Upper lobe of left lung (tissue), 6 donors: ENCODE results near the gene MYBPH. TPM values are rescaled to one million over a fixed set of nuclear protein-coding genes. Genes with fewer than 3 reads are reported as not detected.

Experiments
- ATAC-seq, 2 donors: fragments of 200-7000 bp; cut with Tn5 transposase; one replicate each; pipeline ENCODE4 v1.9.1; 2022; ENCODE audit warnings: mild to moderate bottlenecking in 2 of 2, moderate library complexity in 2 of 2; ENCODE audit not compliant: low FRiP score in 2 of 2
- DNase-seq, 2 donors: peaks; one replicate each; pipeline ENCODE4 v3.0.0-alpha.2; 2019 to 2020
- H3K27ac ChIP-seq, 4 donors: fragments of 200-600 bp; sonication (generic); one replicate each; pipeline ENCODE4 v1.5.1; 2016 to 2019
- H3K27me3 ChIP-seq, 4 donors: fragments of 200-600 bp; sonication (generic); one replicate each; pipeline ENCODE4 v1.5.1; 2017 to 2019
- H3K36me3 ChIP-seq, 4 donors: fragments of 200-600 bp; sonication (generic); one replicate each; pipeline ENCODE4 v1.5.1; 2016 to 2019
- H3K4me1 ChIP-seq, 4 donors: fragments of 200-600 bp; sonication (generic); one replicate each; pipeline ENCODE4 v1.5.1; 2018 to 2019
- H3K4me3 ChIP-seq, 4 donors: fragments of 200-600 bp; sonication (generic); one replicate each; pipeline ENCODE4 v1.5.1; 2017 to 2019; ENCODE audit warnings: mild to moderate bottlenecking in 2 of 4, moderate library complexity in 1 of 4
- H3K9me3 ChIP-seq, 4 donors: fragments of 200-600 bp; sonication (generic); one replicate each; pipeline ENCODE4 v1.5.1; 2018 to 2019
- EP300 ChIP-seq, 4 donors: sonication (generic); formaldehyde crosslinking; IDR thresholded peaks; one replicate each; pipeline ENCODE4 v1.5.1; 2017; ENCODE audit warnings: antibody characterized with exemption in 4 of 4, control low read depth in 2 of 4
- POLR2A ChIP-seq, 4 donors: fragments of 450-650 bp; IDR thresholded peaks; one replicate each; pipeline ENCODE4 v1.5.1; 2016 to 2017; ENCODE audit warnings: antibody characterized with exemption in 4 of 4, mild to moderate bottlenecking in 2 of 4
- POLR2AphosphoS5 ChIP-seq, 2 donors: sonication (generic); formaldehyde crosslinking; IDR thresholded peaks; one replicate each; pipeline ENCODE4 v1.5.1; 2017; ENCODE audit warnings: antibody characterized with exemption in 2 of 2
- WGBS, 2 donors: methylation state at CpG; one replicate each; pipeline ENCODE4 v1.1.5; 2017 to 2018; 5-methylcytosine and 5-hydroxymethylcytosine counted together
- total RNA-seq, 6 donors: library from RNA; depleted of rRNA in 4 of 6; stranded (reverse); fragments of >200 nt in 4 of 6; gene quantifications; one replicate each; pipeline versions ENCODE4 v1.1.0 to v1.2.1, GENCODE V29; 2016 to 2021
- TF ChIP-seq, protein P1 (sequence below), 6 experiments: fragments of 450-650 bp in 4 of 6; fragments of 200-600 bp in 2 of 6; sonication (generic) in 2 of 6; IDR thresholded peaks; one replicate each; pipeline ENCODE4 v1.5.1; 2016 to 2019; ENCODE audit warnings: antibody characterized with exemption in 6 of 6
- donor health status: DM: no; HTN: no; CAD: no; lungs with moderate emphysema.
- donor health status: DM: no; HTN: yes; CAD: no; lungs with severe emphysema.

The MYBPH gene
- total RNA-seq, 6 donors from 2014 or later = 0.13 to 0.39 (median 0.15) TPM; not detected in 3

DNA sequence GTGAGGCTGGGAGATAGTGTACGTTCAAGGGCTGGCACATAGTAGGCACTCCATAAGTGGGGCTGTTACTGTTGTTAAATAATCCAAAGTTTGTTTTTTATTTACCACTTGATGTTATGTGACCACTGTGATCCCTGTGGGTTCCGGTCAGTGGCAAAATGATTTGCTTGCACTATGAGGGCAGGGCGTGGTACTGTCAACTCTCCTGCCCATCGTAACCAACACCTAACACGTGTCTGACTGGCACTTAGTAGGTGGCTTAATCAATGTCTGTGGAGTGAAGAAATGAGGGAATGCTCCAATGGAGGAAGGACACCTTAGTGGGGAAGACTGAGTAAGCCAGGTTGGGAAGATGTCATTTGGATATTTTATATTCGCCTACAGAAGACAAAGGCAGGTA lies 33.5 kb downstream of the MYBPH start:
- Histone ChIP-seq H3K36me3 (no peaks in the 10 kb centered on the region), H3K4me3 (no peak overlapping the region), H3K27me3 (no peaks in the 10 kb centered on the region), H3K9me3 (no peaks in the 10 kb centered on the region), H3K4me1 (no peaks in the 10 kb centered on the region), H3K27ac (no peak overlapping the region)
- TF ChIP-seq EP300 (IDR thresholded peaks at IDR 0.05) (no peak), POLR2AphosphoS5 (IDR thresholded peaks at IDR 0.05) (no peak), POLR2A (IDR thresholded peaks at IDR 0.05) (no peak)
- TF ChIP-seq, protein P1, sequence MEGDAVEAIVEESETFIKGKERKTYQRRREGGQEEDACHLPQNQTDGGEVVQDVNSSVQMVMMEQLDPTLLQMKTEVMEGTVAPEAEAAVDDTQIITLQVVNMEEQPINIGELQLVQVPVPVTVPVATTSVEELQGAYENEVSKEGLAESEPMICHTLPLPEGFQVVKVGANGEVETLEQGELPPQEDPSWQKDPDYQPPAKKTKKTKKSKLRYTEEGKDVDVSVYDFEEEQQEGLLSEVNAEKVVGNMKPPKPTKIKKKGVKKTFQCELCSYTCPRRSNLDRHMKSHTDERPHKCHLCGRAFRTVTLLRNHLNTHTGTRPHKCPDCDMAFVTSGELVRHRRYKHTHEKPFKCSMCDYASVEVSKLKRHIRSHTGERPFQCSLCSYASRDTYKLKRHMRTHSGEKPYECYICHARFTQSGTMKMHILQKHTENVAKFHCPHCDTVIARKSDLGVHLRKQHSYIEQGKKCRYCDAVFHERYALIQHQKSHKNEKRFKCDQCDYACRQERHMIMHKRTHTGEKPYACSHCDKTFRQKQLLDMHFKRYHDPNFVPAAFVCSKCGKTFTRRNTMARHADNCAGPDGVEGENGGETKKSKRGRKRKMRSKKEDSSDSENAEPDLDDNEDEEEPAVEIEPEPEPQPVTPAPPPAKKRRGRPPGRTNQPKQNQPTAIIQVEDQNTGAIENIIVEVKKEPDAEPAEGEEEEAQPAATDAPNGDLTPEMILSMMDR (IDR thresholded peaks at IDR 0.05) = no peak
- 86 to 87% methylated on average over 6 of the region's 6 CpGs for WGBS, 2 donors
- ATAC-seq (no peak), DNase-seq (no peak)

DNA sequence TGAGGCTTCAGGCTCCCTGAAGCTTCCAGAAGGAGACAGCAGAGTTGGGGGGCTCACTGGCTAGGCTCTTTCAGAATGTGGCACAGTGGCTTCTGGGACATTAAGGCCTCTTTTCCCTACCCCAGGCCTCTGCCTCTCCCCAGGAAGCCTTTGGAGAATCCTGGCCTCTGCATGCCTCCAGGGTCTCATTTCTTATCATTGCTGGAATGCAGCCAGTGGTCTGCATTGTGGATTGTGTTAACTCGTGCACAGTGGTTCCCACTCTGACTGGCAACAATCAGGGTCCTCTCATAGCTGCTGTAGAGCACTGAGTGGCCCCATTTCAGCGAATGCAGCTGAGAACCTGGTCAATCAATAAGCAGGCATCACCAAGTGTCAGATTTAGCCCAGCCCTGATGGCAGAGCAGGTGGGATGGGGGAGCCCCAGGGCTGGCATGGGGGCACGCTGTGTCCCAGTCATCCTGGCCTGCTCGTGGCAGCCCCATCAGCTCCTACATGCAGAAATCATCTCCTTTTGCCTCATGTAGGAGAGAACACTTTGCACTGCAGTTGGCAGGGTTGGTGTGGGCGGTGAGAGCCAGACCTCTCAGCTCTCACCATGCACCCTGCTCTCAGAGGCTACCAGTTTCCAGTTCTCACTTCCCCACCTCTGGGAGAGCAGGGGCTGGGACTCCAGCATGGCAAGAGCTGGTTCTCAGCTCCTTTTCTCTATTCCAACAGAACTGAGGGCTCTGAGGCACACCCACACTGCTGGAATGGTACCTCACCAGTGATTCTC lies 34.7 kb downstream of the MYBPH start:
- Histone ChIP-seq H3K4me1 (no peaks in the 10 kb centered on the region), H3K27me3 (no peaks in the 10 kb centered on the region), H3K27ac (no peak overlapping the region), H3K4me3 (no peak overlapping the region), H3K9me3 (no peaks in the 10 kb centered on the region), H3K36me3 (no peaks in the 10 kb centered on the region)
- DNase-seq = no peak
- WGBS, 2 donors = 29 to 75% methylated on average over 1 to 5 of the region's 5 CpGs
- no peak for ATAC-seq
- TF ChIP-seq POLR2A (IDR thresholded peaks at IDR 0.05) (no peak), POLR2AphosphoS5 (IDR thresholded peaks at IDR 0.05) (no peak), EP300 (IDR thresholded peaks at IDR 0.05) (no peak)
- TF ChIP-seq, protein P1 (IDR thresholded peaks at IDR 0.05) = no peak

DNA sequence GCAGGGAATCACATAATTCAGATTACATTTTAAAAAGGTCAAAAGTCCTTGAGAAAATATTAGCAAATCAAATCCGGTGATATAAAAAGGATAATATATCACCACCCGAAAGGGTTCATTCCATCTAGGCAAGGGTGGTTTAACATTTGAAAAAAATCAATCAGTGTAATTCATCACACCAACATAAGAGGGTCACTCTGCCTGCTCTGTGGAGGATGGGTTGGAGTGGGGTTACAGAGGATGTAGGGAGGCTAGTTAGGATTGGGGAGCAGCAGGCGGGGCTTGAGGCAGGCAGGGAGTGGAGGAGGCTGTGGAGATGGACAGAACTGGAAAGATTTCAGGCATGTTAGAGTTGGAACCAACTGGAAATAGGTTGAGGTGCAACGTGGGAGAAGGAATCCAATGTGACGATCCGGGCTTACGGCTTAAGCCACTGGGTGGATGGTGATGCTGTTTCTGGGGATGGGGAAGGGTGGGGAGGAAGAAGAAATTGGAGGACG lies 35.6 kb downstream of the MYBPH start:
- ATAC-seq = no peak
- 83% methylated on average over 8 of the region's 8 CpGs for WGBS, 2 donors
- no peaks in the 10 kb centered on the region for H3K4me1 ChIP-seq

DNA sequence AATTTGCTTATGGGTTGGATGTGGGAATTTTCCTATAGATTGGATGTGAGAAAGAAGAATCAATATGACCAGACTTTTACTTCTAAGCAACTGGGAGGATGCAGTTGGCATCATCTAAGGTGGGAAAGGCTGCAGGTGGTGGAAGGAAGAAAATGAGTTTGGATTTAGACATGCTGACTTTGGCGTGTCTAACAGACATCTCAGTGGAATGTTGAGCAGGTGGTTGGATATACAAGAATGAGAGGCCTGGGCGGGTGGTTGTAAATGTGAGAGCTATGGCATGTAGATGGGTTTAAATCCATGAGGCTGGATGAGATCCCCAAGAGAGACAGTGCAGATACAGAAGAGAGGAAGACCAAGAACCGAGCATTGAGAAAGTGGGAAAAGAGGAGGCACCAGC lies 37.6 kb downstream of the MYBPH start:
- peaks cover 0 to 11% (median 0%) of the 10 kb centered on the region in 4 donors for H3K4me1 ChIP-seq
- H3K4me3 ChIP-seq = no peak overlapping the region
- TF ChIP-seq, protein P1 (IDR thresholded peaks at IDR 0.05) = no peak
- TF ChIP-seq POLR2A (IDR thresholded peaks at IDR 0.05) (no peak), EP300 (IDR thresholded peaks at IDR 0.05) (no peak), POLR2AphosphoS5 (IDR thresholded peaks at IDR 0.05) (no peak)
- ATAC-seq (no peak), DNase-seq (no peak)
- no peaks in the 10 kb centered on the region for H3K36me3 ChIP-seq
- no peaks in the 10 kb centered on the region for H3K27me3 ChIP-seq
- WGBS, 2 donors = 90 to 96% methylated on average over 3 of the region's 3 CpGs
- H3K27ac ChIP-seq = no peak overlapping the region
- no peaks in the 10 kb centered on the region for H3K9me3 ChIP-seq

More for the DNA sequence above, 35.6 kb downstream of the MYBPH start:
- TF ChIP-seq POLR2AphosphoS5 (IDR thresholded peaks at IDR 0.05) = no peak
- no peak for TF ChIP-seq EP300 (IDR thresholded peaks at IDR 0.05)
- TF ChIP-seq, protein P1 (IDR thresholded peaks at IDR 0.05) = no peak
- no peak for TF ChIP-seq POLR2A (IDR thresholded peaks at IDR 0.05)
- Histone ChIP-seq H3K27me3 (no peaks in the 10 kb centered on the region), H3K4me3 (no peak overlapping the region), H3K36me3 (no peaks in the 10 kb centered on the region), H3K9me3 (no peaks in the 10 kb centered on the region), H3K27ac (no peak overlapping the region)
- no peak for DNase-seq
